Measurements from ENCODE around the gene NT5C2.

Gene NT5C2

GRCh38 chr10:103124420-103125096 is 68.5 kb downstream of the NT5C2 start:
- no peak for DNase-seq (ENCODE audit: low spot score)

GRCh38 chr10:103123282-103124024 is 69.6 kb downstream of the NT5C2 start:
- FAIRE-seq, result no peak

More at GRCh38 chr10:103124420-103125096, 68.5 kb downstream of the NT5C2 start:
- FAIRE-seq, result peak; percentile 74

GRCh38 chr10:103120977-103121735 is 71.9 kb downstream of the NT5C2 start:
- FAIRE-seq (no peak), DNase-seq (ENCODE audit: low spot score) (no peak)

More at GRCh38 chr10:103123282-103124024, 69.6 kb downstream of the NT5C2 start:
- DNase-seq (ENCODE audit: low spot score), result no peak

GRCh38 chr10:103120546-103120945 is 72.5 kb downstream of the NT5C2 start:
- DNase-seq (ENCODE audit: low spot score) (no peak), FAIRE-seq (no peak)

GRCh38 chr10:103117247-103117646 is 75.8 kb downstream of the NT5C2 start:
- FAIRE-seq, result no peak
- no peak for DNase-seq (ENCODE audit: low spot score)

GRCh38 chr10:103114876-103115275 is 78.2 kb downstream of the NT5C2 start:
- FAIRE-seq (no peak), DNase-seq (ENCODE audit: low spot score) (no peak)

GRCh38 chr10:103111918-103112877 is 80.9 kb downstream of the NT5C2 start:
- FAIRE-seq, result peak; percentile 28

GRCh38 chr10:103111031-103111917 is 81.8 kb downstream of the NT5C2 start:
- DNase-seq (ENCODE audit: low spot score) (no peak), FAIRE-seq (no peak)

More at GRCh38 chr10:103111918-103112877, 80.9 kb downstream of the NT5C2 start:
- no peak for DNase-seq (ENCODE audit: low spot score)

- no peak for FAIRE-seq
- no peak for DNase-seq (ENCODE audit: low spot score)
Observed at GRCh38 chr10:103110407-103110806, 82.7 kb downstream of the NT5C2 start.

- FAIRE-seq (no peak), DNase-seq (ENCODE audit: low spot score) (no peak)
Observed at GRCh38 chr10:103109821-103110220, 83.3 kb downstream of the NT5C2 start.

GRCh38 chr10:103106539-103106938 is 86.5 kb downstream of the NT5C2 start:
- DNase-seq (ENCODE audit: low spot score) (no peak), FAIRE-seq (no peak)

- FAIRE-seq (no peak), DNase-seq (ENCODE audit: low spot score) (no peak)
Observed at GRCh38 chr10:103105462-103105861, 87.6 kb downstream of the NT5C2 start.

GRCh38 chr10:103104721-103105120 is 88.4 kb downstream of the NT5C2 start:
- no peak for DNase-seq (ENCODE audit: low spot score)
- FAIRE-seq, result no peak

GRCh38 chr10:103103989-103104388 is 89.1 kb downstream of the NT5C2 start:
- DNase-seq (ENCODE audit: low spot score) (no peak), FAIRE-seq (no peak)

- DNase-seq (ENCODE audit: low spot score) (no peak), FAIRE-seq (no peak)
Observed at GRCh38 chr10:103102195-103102594, 90.9 kb downstream of the NT5C2 start.

GRCh38 chr10:103100620-103101019 is 92.5 kb downstream of the NT5C2 start:
- no peak for FAIRE-seq
- no peak for DNase-seq (ENCODE audit: low spot score)

- FAIRE-seq, result no peak
- DNase-seq (ENCODE audit: low spot score), result no peak
Observed at GRCh38 chr10:103098240-103098639, 94.8 kb downstream of the NT5C2 start.

- no peak for FAIRE-seq
- DNase-seq (ENCODE audit: low spot score), result no peak
Observed at GRCh38 chr10:103096130-103096529, 96.9 kb downstream of the NT5C2 start.

GRCh38 chr10:103095005-103095404 is 98.1 kb downstream of the NT5C2 start:
- DNase-seq (ENCODE audit: low spot score), result no peak
- no peak for FAIRE-seq

- DNase-seq (ENCODE audit: low spot score) (no peak), FAIRE-seq (no peak)
Observed at GRCh38 chr10:103090911-103091310, 102.2 kb downstream of the NT5C2 start.
